Gastrocnemius medialis (tissue), 4 donors: ENCODE data around the gene SDC3.

Experiments
- POLR2A ChIP-seq, 2 donors: fragments of 450-650 bp; IDR thresholded peaks; one replicate each; pipeline ENCODE4 v1.6.1; 2017; ENCODE audit warnings: antibody characterized with exemption in 2 of 2, mild to moderate bottlenecking in 2 of 2, moderate library complexity in 2 of 2
- TF ChIP-seq, protein P1 (sequence below), 5 experiments: fragments of 450-650 bp in 3 of 5; fragments of 200-600 bp in 2 of 5; sonication (generic) in 2 of 5; IDR thresholded peaks in 4 of 5; conservative IDR thresholded peaks in 1 of 5; 1 replicate in 4 of 5; 2 replicates in 1 of 5; pipeline ENCODE4 v1.5.1; 2016 to 2019; ENCODE audit warnings: antibody characterized with exemption in 5 of 5, mild to moderate bottlenecking in 3 of 5, moderate library complexity in 3 of 5

DNA sequence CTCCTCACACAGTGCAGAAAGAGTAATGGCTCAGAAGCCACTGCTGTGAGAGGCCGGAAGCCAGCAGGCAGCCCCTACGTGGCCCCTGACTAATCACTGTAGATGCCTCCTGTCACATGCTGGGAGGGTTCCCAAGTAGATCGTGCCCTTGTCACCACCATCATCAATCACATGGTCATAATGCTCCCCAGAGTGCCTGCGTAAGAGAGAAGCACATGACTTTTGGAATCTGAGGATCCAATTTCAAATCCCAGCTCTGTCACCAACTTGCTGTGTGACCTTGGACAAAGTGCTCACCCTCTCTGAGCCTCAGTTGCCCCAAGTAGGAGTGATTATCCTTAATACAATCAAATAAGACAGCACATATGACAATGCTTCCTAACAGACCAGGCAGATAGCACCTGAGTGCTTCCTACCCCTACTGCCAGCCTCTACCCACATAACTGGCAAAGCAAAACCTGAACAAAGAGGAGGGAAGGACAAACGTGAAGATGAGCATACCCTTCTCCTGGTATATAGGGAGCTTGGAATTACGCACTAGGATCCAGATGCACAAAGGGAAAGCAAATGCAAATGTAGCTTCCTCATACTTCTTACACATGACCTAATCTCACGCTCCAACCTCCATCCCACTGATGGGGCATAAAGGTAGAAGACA is 65.7 kb downstream of the SDC3 start:
- TF ChIP-seq, protein P1, sequence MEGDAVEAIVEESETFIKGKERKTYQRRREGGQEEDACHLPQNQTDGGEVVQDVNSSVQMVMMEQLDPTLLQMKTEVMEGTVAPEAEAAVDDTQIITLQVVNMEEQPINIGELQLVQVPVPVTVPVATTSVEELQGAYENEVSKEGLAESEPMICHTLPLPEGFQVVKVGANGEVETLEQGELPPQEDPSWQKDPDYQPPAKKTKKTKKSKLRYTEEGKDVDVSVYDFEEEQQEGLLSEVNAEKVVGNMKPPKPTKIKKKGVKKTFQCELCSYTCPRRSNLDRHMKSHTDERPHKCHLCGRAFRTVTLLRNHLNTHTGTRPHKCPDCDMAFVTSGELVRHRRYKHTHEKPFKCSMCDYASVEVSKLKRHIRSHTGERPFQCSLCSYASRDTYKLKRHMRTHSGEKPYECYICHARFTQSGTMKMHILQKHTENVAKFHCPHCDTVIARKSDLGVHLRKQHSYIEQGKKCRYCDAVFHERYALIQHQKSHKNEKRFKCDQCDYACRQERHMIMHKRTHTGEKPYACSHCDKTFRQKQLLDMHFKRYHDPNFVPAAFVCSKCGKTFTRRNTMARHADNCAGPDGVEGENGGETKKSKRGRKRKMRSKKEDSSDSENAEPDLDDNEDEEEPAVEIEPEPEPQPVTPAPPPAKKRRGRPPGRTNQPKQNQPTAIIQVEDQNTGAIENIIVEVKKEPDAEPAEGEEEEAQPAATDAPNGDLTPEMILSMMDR (IDR thresholded peaks at IDR 0.05 in 4 of 5, conservative IDR thresholded peaks at IDR 0.05 in 1 of 5): no peak
- no peak for TF ChIP-seq POLR2A (IDR thresholded peaks at IDR 0.05)
